Mammary epithelial cell (primary cell): ENCODE results near the gene CCIN.
"Not testable (repeated sequence)": the region's sequence is repeated elsewhere in the genome, so short reads cannot be mapped to it uniquely, and the experiment has no call there.

Experiments
- CTCF ChIP-seq, 2 donors: IDR thresholded peaks in 1 of 2; conservative IDR thresholded peaks in 1 of 2; 2 replicates each; pipeline ENCODE4 v1.5.1; 2011 to 2012; ENCODE audit warnings: inconsistent platforms in 2 of 2, low read length in 2 of 2, mild to moderate bottlenecking in 2 of 2, control low read depth in 1 of 2, low read depth in 1 of 2; ENCODE audit not compliant: insufficient read depth in 1 of 2; ENCODE audit errors: extremely low read depth in 1 of 2
- EZH2 ChIP-seq: IDR thresholded peaks from 2 replicates; pipeline ENCODE4 v1.6.1; 2012; ENCODE audit warnings: low read length, inconsistent platforms, borderline replicate concordance

- not testable (repeated sequence) for TF ChIP-seq CTCF (conservative IDR thresholded peaks at IDR 0.05 in 1 of 2, IDR thresholded peaks at IDR 0.05 in 1 of 2; ENCODE audit: extremely low read depth in 1 of 2, insufficient read depth in 1 of 2, low read depth in 1 of 2, low read length in 2 of 2); EZH2
Measured at GRCh38 chr9:36175209-36175608, 6.0 kb downstream of the CCIN start.
